Measurements from ENCODE around the gene CLEC4E.

CLEC4E gene

GRCh38 chr12:8563356-8563755, 22.7 kb upstream of the CLEC4E start:
- TF ChIP-seq CTCF (IDR thresholded peaks at IDR 0.05) = no peak

- TF ChIP-seq CTCF (IDR thresholded peaks at IDR 0.05) = peak; percentile 46
These were observed 21.6 kb upstream of the CLEC4E start for GRCh38 chr12:8562310-8562709.

GRCh38 chr12:8561011-8561410, 20.3 kb upstream of the CLEC4E start:
- TF ChIP-seq CTCF (IDR thresholded peaks at IDR 0.05) = no peak

- TF ChIP-seq CTCF (IDR thresholded peaks at IDR 0.05) = no peak
These were observed 19.0 kb upstream of the CLEC4E start for GRCh38 chr12:8559676-8560075.

- no peak for TF ChIP-seq CTCF (IDR thresholded peaks at IDR 0.05)
These were observed 15.9 kb upstream of the CLEC4E start for GRCh38 chr12:8556531-8557097.

- TF ChIP-seq CTCF (IDR thresholded peaks at IDR 0.05) = no peak
These were observed 13.9 kb upstream of the CLEC4E start for GRCh38 chr12:8554451-8555195.

DNA sequence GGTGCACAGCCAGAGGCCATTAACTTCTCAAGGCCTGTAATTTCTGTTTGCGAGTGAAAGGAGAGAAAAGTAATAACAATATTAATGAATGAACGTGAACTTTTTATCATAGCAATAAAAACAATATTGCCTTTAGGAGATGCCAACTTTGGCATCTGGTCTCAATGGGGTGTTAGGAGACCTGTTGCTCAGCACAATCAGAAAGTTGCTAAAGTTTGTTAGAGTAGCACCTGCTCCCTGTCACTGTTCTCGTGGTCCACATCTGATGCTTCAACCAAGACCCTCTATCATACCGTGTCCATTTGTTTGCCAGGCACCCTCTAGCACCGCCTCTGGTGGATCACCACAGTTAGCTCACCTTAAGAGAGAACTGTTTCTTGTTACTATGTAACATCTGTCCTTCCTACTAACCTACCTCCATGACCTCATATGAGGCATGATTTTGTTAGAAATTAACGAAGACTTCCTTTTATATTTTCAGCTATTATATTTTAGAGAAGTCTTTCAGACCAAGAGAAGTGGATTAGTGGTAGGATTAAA, 12.5 kb upstream of the CLEC4E start:
- no peak for TF ChIP-seq CTCF (IDR thresholded peaks at IDR 0.05)
